ENCODE data around the gene RIGI. TPM values are rescaled to one million over a fixed set of nuclear protein-coding genes. Genes with fewer than 3 reads are reported as not detected.

Gene RIGI
- total and polyA plus RNA-seq, 2 of the 13 experiments (the other 11 are each of a cell fraction or from before 2014, with no cell fraction given), result 3.0 to 8.2 TPM

DNA sequence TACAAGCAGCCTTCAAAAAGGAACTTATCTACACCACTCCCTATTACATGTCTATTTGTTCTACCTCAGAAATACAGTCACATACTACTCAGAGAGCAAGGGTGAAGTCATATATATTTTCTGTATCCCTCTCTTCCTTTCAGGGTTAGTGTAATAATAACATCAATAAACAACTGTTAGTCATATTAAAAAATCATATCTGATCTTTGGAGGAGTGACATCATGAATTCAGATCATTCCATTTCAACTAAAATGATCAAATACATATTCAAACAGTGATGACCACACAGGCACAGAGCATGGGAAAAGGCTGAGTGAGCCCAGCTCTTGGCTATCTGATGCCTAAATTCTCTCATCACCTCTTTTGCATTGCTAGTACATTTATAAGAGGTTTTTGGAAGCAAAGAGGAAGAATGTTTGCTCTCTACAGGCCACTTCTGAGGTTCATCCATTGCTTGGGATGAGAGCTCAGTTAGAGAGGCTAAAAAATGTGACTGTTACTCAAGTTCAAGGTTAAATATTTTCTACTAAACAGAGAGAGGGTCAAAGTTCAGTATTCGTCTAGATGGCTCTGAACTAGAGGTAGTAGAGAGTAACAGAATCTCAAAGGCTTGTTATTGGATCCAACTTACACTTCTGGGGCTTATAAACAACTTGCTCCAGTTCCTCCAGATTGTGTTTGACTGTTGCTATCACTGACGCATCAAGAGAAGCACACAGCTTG, 39.0 kb downstream of the RIGI start (continued):
- TF ChIP-seq GZF1 (CRISPR knock-in tag; IDR thresholded peaks at IDR 0.05), result no peak
- TF ChIP-seq CEBPG (CRISPR knock-in tag; IDR thresholded peaks at IDR 0.05), result no peak
- TF ChIP-seq, protein P1, sequence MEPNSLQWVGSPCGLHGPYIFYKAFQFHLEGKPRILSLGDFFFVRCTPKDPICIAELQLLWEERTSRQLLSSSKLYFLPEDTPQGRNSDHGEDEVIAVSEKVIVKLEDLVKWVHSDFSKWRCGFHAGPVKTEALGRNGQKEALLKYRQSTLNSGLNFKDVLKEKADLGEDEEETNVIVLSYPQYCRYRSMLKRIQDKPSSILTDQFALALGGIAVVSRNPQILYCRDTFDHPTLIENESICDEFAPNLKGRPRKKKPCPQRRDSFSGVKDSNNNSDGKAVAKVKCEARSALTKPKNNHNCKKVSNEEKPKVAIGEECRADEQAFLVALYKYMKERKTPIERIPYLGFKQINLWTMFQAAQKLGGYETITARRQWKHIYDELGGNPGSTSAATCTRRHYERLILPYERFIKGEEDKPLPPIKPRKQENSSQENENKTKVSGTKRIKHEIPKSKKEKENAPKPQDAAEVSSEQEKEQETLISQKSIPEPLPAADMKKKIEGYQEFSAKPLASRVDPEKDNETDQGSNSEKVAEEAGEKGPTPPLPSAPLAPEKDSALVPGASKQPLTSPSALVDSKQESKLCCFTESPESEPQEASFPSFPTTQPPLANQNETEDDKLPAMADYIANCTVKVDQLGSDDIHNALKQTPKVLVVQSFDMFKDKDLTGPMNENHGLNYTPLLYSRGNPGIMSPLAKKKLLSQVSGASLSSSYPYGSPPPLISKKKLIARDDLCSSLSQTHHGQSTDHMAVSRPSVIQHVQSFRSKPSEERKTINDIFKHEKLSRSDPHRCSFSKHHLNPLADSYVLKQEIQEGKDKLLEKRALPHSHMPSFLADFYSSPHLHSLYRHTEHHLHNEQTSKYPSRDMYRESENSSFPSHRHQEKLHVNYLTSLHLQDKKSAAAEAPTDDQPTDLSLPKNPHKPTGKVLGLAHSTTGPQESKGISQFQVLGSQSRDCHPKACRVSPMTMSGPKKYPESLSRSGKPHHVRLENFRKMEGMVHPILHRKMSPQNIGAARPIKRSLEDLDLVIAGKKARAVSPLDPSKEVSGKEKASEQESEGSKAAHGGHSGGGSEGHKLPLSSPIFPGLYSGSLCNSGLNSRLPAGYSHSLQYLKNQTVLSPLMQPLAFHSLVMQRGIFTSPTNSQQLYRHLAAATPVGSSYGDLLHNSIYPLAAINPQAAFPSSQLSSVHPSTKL (CRISPR knock-in tag; IDR thresholded peaks at IDR 0.05), result peak; percentile 72
- TF ChIP-seq NR2C2 (CRISPR knock-in tag; IDR thresholded peaks at IDR 0.05; ENCODE audit: borderline replicate concordance), result 0 out of 2 replicates have a peak, but pooled peaks have one; percentile 24
- no peak for TF ChIP-seq PCBP1 (IDR thresholded peaks at IDR 0.05; ENCODE audit: borderline replicate concordance, low read depth, low read length)
- TF ChIP-seq GFI1 (CRISPR knock-in tag; IDR thresholded peaks at IDR 0.05; ENCODE audit: borderline replicate concordance), result no peak
- peak; percentile 83 for TF ChIP-seq TBL1XR1 (IDR thresholded peaks at IDR 0.05; ENCODE audit: borderline replicate concordance, low read length, partially characterized antibody)
- TF ChIP-seq, protein P2, sequence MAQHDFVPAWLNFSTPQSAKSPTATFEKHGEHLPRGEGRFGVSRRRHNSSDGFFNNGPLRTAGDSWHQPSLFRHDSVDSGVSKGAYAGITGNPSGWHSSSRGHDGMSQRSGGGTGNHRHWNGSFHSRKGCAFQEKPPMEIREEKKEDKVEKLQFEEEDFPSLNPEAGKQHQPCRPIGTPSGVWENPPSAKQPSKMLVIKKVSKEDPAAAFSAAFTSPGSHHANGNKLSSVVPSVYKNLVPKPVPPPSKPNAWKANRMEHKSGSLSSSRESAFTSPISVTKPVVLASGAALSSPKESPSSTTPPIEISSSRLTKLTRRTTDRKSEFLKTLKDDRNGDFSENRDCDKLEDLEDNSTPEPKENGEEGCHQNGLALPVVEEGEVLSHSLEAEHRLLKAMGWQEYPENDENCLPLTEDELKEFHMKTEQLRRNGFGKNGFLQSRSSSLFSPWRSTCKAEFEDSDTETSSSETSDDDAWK (CRISPR knock-in tag; IDR thresholded peaks at IDR 0.05), result no peak
- no peak for TF ChIP-seq MAFF (IDR thresholded peaks at IDR 0.05; ENCODE audit: low read depth, low read length)
- TF ChIP-seq ZNF326 (CRISPR knock-in tag; IDR thresholded peaks at IDR 0.05; ENCODE audit: borderline replicate concordance), result no peak
- TF ChIP-seq MTA3 (CRISPR knock-in tag; IDR thresholded peaks at IDR 0.05), result no peak
- TF ChIP-seq, protein P3, sequence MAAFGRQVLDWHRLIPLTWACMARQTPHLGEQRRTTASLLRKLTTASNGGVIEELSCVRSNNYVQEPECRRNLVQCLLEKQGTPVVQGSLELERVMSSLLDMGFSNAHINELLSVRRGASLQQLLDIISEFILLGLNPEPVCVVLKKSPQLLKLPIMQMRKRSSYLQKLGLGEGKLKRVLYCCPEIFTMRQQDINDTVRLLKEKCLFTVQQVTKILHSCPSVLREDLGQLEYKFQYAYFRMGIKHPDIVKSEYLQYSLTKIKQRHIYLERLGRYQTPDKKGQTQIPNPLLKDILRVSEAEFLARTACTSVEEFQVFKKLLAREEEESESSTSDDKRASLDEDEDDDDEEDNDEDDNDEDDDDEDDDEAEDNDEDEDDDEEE (CRISPR knock-in tag; IDR thresholded peaks at IDR 0.05), result no peak
- TF ChIP-seq, protein P4, sequence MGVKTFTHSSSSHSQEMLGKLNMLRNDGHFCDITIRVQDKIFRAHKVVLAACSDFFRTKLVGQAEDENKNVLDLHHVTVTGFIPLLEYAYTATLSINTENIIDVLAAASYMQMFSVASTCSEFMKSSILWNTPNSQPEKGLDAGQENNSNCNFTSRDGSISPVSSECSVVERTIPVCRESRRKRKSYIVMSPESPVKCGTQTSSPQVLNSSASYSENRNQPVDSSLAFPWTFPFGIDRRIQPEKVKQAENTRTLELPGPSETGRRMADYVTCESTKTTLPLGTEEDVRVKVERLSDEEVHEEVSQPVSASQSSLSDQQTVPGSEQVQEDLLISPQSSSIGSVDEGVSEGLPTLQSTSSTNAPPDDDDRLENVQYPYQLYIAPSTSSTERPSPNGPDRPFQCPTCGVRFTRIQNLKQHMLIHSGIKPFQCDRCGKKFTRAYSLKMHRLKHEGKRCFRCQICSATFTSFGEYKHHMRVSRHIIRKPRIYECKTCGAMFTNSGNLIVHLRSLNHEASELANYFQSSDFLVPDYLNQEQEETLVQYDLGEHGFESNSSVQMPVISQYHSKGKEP (CRISPR knock-in tag; IDR thresholded peaks at IDR 0.05), result no peak
- TF ChIP-seq ZNF780A (CRISPR knock-in tag; IDR thresholded peaks at IDR 0.05), result no peak
- TF ChIP-seq, protein P5, sequence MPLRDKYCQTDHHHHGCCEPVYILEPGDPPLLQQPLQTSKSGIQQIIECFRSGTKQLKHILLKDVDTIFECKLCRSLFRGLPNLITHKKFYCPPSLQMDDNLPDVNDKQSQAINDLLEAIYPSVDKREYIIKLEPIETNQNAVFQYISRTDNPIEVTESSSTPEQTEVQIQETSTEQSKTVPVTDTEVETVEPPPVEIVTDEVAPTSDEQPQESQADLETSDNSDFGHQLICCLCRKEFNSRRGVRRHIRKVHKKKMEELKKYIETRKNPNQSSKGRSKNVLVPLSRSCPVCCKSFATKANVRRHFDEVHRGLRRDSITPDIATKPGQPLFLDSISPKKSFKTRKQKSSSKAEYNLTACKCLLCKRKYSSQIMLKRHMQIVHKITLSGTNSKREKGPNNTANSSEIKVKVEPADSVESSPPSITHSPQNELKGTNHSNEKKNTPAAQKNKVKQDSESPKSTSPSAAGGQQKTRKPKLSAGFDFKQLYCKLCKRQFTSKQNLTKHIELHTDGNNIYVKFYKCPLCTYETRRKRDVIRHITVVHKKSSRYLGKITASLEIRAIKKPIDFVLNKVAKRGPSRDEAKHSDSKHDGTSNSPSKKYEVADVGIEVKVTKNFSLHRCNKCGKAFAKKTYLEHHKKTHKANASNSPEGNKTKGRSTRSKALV (CRISPR knock-in tag; IDR thresholded peaks at IDR 0.05), result no peak
- TF ChIP-seq STAT5B (CRISPR knock-in tag; IDR thresholded peaks at IDR 0.05), result no peak
- TF ChIP-seq CREB1 (IDR thresholded peaks at IDR 0.05), result peak; percentile 50; the same call in 1 of the 2 replicates
- no peak for TF ChIP-seq CREB1 (CRISPR knock-in tag; IDR thresholded peaks at IDR 0.05)
- no peak for TF ChIP-seq SOX6 (IDR thresholded peaks at IDR 0.05)
- peak; percentile 49; the same call in 1 of the 2 replicates for TF ChIP-seq SOX6 (CRISPR knock-in tag; IDR thresholded peaks at IDR 0.05)

Data from HepG2 (cell line).